A549 treated with Mapracorat at 1 μM for 4 hours (cell line): ENCODE data around the gene BAD. TPM values are rescaled to one million over a fixed set of nuclear protein-coding genes. Genes with fewer than 3 reads are reported as not detected.

Source experiments
- total RNA-seq: library from RNA; stranded (reverse); fragments of 200-300 nt; extraction: Qiagen RNA extraction; gene quantifications from 5 replicates; pipeline ENCODE4 v1.2.3, GENCODE V29; 2022

The BAD gene
- total RNA-seq, 1 experiment from 2014 or later, result 94.5 TPM

Other genes starting within 250 kb of the BAD start
- 0.03 to 0.10 TPM (median 0.06 TPM) in 4 of 5 replicates, not detected in the other for gene FLRT1, start 248.7 kb downstream of the BAD start, total RNA-seq
- 11.4 to 17.0 TPM (median 13.6 TPM) in 5 replicates for gene MACROD1, start 118.6 kb downstream of the BAD start, total RNA-seq
- gene STIP1, start 98.5 kb downstream of the BAD start, total RNA-seq, result 221 to 250 TPM (median 241 TPM) in 5 replicates
- gene FERMT3, start 77.9 kb downstream of the BAD start, total RNA-seq, result 0.52 to 2.3 TPM (median 1.5 TPM) in 5 replicates
- 19.7 to 25.1 TPM (median 23.2 TPM) in 5 replicates for gene TRPT1, start 58.5 kb downstream of the BAD start, total RNA-seq
- gene NUDT22, start 58.4 kb downstream of the BAD start, total RNA-seq, result 30.1 to 40.4 TPM (median 39.0 TPM) in 5 replicates
- 17.3 to 22.9 TPM (median 19.6 TPM) in 5 replicates for gene DNAJC4, start 54.1 kb downstream of the BAD start, total RNA-seq
- gene VEGFB, start 50.1 kb downstream of the BAD start, total RNA-seq, result 34.1 to 50.0 TPM (median 49.1 TPM) in 5 replicates
- 124 to 151 TPM (median 130 TPM) in 5 replicates for gene FKBP2, start 43.6 kb downstream of the BAD start, total RNA-seq
- gene PPP1R14B, start 37.7 kb downstream of the BAD start, total RNA-seq, result 240 to 390 TPM (median 370 TPM) in 5 replicates
- gene PLCB3, start 33.1 kb downstream of the BAD start, total RNA-seq, result 16.0 to 22.8 TPM (median 20.0 TPM) in 5 replicates
- gene GPR137, start 1.2 kb upstream of the BAD start, total RNA-seq, result 31.9 to 53.0 TPM (median 47.6 TPM) in 5 replicates
- not detected in 5 replicates for gene KCNK4, start 6.6 kb upstream of the BAD start, total RNA-seq
- 1.7 to 2.7 TPM (median 2.4 TPM) in 5 replicates for gene CATSPERZ, start 15.7 kb upstream of the BAD start, total RNA-seq
- gene ESRRA, start 20.9 kb upstream of the BAD start, total RNA-seq, result 35.7 to 60.9 TPM (median 58.2 TPM) in 5 replicates
- gene TRMT112, start 32.9 kb upstream of the BAD start, total RNA-seq, result 391 to 479 TPM (median 434 TPM) in 5 replicates
- gene PRDX5, start 33.5 kb upstream of the BAD start, total RNA-seq, result 399 to 495 TPM (median 464 TPM) in 5 replicates
- 8.6 to 11.4 TPM (median 10.3 TPM) in 5 replicates for gene CCDC88B, start 55.5 kb upstream of the BAD start, total RNA-seq
- 46.3 to 68.4 TPM (median 63.4 TPM) in 5 replicates for gene RPS6KA4, start 74.5 kb upstream of the BAD start, total RNA-seq